Thyroid gland (tissue), 4 donors: ENCODE results near the gene RNF144A.

Experiments
- POLR2A ChIP-seq, 2 donors: fragments of 450-650 bp; IDR thresholded peaks; one replicate each; pipeline ENCODE4 v1.6.1; 2017; ENCODE audit warnings: antibody characterized with exemption in 2 of 2, mild to moderate bottlenecking in 2 of 2, moderate library complexity in 1 of 2
- TF ChIP-seq, protein P1 (sequence below), 6 experiments: fragments of 200-600 bp in 3 of 6; fragments of 450-650 bp in 3 of 6; sonication (generic) in 3 of 6; IDR thresholded peaks; one replicate each; pipeline ENCODE4 v1.5.1; 2016 to 2019; ENCODE audit warnings: antibody characterized with exemption in 6 of 6, mild to moderate bottlenecking in 2 of 6, inconsistent platforms in 1 of 6, moderate library complexity in 1 of 6

DNA sequence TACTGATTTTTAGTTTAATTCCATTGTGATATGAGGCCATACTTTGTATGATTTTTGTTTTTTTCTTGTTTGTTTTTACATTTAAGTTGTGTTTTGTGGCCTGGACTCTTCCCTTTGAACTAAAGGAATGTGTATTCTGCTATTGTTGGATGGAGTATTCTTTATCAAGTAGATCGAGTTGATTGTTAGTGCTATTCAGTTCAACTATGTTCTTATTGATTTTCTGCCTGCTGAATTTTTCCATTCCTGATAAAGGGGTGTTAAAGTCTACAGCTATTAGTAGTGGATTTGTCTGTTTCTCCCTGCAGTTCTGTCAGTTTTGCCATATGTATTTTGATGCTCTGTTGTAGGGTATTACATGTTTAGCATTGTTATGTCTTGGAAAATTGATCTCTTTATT, 14.5 kb downstream of the RNF144A start:
- TF ChIP-seq, protein P1, sequence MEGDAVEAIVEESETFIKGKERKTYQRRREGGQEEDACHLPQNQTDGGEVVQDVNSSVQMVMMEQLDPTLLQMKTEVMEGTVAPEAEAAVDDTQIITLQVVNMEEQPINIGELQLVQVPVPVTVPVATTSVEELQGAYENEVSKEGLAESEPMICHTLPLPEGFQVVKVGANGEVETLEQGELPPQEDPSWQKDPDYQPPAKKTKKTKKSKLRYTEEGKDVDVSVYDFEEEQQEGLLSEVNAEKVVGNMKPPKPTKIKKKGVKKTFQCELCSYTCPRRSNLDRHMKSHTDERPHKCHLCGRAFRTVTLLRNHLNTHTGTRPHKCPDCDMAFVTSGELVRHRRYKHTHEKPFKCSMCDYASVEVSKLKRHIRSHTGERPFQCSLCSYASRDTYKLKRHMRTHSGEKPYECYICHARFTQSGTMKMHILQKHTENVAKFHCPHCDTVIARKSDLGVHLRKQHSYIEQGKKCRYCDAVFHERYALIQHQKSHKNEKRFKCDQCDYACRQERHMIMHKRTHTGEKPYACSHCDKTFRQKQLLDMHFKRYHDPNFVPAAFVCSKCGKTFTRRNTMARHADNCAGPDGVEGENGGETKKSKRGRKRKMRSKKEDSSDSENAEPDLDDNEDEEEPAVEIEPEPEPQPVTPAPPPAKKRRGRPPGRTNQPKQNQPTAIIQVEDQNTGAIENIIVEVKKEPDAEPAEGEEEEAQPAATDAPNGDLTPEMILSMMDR (IDR thresholded peaks at IDR 0.05), result no peak
- no peak for TF ChIP-seq POLR2A (IDR thresholded peaks at IDR 0.05)
